ENCODE results near the gene ZNF579. TPM values are rescaled to one million over a fixed set of nuclear protein-coding genes. Genes with fewer than 3 reads are reported as not detected.

The ZNF579 gene
- total and polyA plus RNA-seq, 2 of the 13 experiments (the other 11 are each of a cell fraction or from before 2014, with no cell fraction given) = 2.1 to 2.9 TPM

DNA sequence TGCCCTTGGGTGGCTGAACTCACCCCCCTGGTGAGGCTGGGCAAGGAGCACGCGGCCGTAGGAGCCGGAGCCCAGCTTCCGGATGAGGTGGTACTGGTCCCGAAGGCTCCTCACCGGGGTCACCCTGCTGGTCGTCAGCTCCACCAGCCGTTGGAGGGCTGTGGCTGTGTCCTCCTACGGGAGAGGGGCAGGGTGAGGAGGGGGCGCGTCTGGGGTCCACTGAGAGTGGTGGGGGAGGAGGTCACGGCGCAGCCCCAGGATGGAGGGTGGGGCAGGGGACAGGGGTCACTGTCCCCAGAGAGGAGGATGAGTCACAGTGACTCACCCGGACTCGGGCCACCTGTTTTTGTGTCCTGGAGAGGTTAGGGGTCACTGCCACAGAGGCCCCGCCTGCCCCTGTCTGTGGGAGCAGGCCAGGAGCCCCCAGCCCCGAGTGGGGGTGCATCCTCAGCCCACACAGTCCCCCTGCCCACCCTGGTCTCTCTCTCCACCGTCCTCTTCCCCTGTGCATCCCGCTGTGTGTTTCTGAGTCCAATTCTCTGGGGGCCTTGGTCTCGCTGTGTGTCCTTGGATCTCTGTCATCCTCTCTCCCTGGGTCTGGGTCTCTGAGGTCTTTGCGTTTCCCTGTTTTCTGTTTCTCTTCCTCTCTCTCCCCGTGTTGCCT lies 35.7 kb downstream of the ZNF579 start (continued):
- peak; percentile 67 for TF ChIP-seq ARID5B (CRISPR knock-in tag; IDR thresholded peaks at IDR 0.05)
- no peak for TF ChIP-seq ZFP1 (CRISPR knock-in tag; IDR thresholded peaks at IDR 0.05)
- no peak for TF ChIP-seq ZSCAN25 (CRISPR knock-in tag; IDR thresholded peaks at IDR 0.05)
- no peak for TF ChIP-seq ZNF768 (CRISPR knock-in tag; IDR thresholded peaks at IDR 0.05)
- TF ChIP-seq POLR2A (IDR thresholded peaks at IDR 0.05; ENCODE audit: insufficient read depth in 1 of 2, low read depth in 2 of 2, low read length in 2 of 2) = no peak
- peak; percentile 33; the same call in 1 of the 2 replicates for TF ChIP-seq DNMT3B (CRISPR knock-in tag; conservative IDR thresholded peaks at IDR 0.05)
- TF ChIP-seq NCOR1 (IDR thresholded peaks at IDR 0.05; ENCODE audit: borderline replicate concordance, low read length) = no peak
- no peak for TF ChIP-seq FOXA1 (IDR thresholded peaks at IDR 0.05)
- TF ChIP-seq FOXA1 (CRISPR knock-in tag; IDR thresholded peaks at IDR 0.05) = no peak
- TF ChIP-seq, protein P1, sequence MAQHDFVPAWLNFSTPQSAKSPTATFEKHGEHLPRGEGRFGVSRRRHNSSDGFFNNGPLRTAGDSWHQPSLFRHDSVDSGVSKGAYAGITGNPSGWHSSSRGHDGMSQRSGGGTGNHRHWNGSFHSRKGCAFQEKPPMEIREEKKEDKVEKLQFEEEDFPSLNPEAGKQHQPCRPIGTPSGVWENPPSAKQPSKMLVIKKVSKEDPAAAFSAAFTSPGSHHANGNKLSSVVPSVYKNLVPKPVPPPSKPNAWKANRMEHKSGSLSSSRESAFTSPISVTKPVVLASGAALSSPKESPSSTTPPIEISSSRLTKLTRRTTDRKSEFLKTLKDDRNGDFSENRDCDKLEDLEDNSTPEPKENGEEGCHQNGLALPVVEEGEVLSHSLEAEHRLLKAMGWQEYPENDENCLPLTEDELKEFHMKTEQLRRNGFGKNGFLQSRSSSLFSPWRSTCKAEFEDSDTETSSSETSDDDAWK (CRISPR knock-in tag; IDR thresholded peaks at IDR 0.05) = no peak
- peak; percentile 86 for TF ChIP-seq ATF3 (CRISPR knock-in tag; IDR thresholded peaks at IDR 0.05)
- no peak for TF ChIP-seq ZNF644 (CRISPR knock-in tag; IDR thresholded peaks at IDR 0.05; ENCODE audit: low read depth)
- TF ChIP-seq ZNF24 (IDR thresholded peaks at IDR 0.05) = no peak
- TF ChIP-seq GABPB1 (CRISPR knock-in tag; IDR thresholded peaks at IDR 0.05) = peak; percentile 72; the same call in 1 of the 2 replicates
- TF ChIP-seq KDM5A (IDR thresholded peaks at IDR 0.05; ENCODE audit: borderline replicate concordance, low read length) = no peak
- peak; percentile 90 for TF ChIP-seq RXRB (CRISPR knock-in tag; IDR thresholded peaks at IDR 0.05; ENCODE audit: borderline replicate concordance)
- peak; percentile 81; the same call in 1 of the 2 replicates for TF ChIP-seq JUN (CRISPR knock-in tag; IDR thresholded peaks at IDR 0.05)
- TF ChIP-seq ZFYVE20 (CRISPR knock-in tag; IDR thresholded peaks at IDR 0.05; ENCODE audit: borderline replicate concordance, low read depth) = no peak
- TF ChIP-seq RXRA (CRISPR knock-in tag; IDR thresholded peaks at IDR 0.05) = peak; percentile 87
- no peak for TF ChIP-seq ISL2 (CRISPR knock-in tag; IDR thresholded peaks at IDR 0.05)
- TF ChIP-seq SOX6 (IDR thresholded peaks at IDR 0.05) = no peak
- peak; percentile 45 for TF ChIP-seq SOX6 (CRISPR knock-in tag; IDR thresholded peaks at IDR 0.05)
- TF ChIP-seq, protein P2, sequence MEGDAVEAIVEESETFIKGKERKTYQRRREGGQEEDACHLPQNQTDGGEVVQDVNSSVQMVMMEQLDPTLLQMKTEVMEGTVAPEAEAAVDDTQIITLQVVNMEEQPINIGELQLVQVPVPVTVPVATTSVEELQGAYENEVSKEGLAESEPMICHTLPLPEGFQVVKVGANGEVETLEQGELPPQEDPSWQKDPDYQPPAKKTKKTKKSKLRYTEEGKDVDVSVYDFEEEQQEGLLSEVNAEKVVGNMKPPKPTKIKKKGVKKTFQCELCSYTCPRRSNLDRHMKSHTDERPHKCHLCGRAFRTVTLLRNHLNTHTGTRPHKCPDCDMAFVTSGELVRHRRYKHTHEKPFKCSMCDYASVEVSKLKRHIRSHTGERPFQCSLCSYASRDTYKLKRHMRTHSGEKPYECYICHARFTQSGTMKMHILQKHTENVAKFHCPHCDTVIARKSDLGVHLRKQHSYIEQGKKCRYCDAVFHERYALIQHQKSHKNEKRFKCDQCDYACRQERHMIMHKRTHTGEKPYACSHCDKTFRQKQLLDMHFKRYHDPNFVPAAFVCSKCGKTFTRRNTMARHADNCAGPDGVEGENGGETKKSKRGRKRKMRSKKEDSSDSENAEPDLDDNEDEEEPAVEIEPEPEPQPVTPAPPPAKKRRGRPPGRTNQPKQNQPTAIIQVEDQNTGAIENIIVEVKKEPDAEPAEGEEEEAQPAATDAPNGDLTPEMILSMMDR (CRISPR knock-in tag; IDR thresholded peaks at IDR 0.05) = no peak
- TF ChIP-seq HOXA3 (CRISPR knock-in tag; IDR thresholded peaks at IDR 0.05) = no peak; the same call in 1 of the 2 replicates
- no peak for TF ChIP-seq CREB3 (CRISPR knock-in tag; IDR thresholded peaks at IDR 0.05)
- TF ChIP-seq ZSCAN9 (CRISPR knock-in tag; IDR thresholded peaks at IDR 0.05; ENCODE audit: borderline replicate concordance) = no peak
